ENCODE data around the gene DCDC2C. TPM values are rescaled to one million over a fixed set of nuclear protein-coding genes. Genes with fewer than 3 reads are reported as not detected.

DCDC2C gene
- polyA plus RNA-seq, 1 donor from 2014 or later: not detected

- Histone ChIP-seq H3K4me3 (ENCODE audit: low read length) (no peak overlapping the region), H3K36me3 (ENCODE audit: insufficient read depth, low read length) (no peaks in the 10 kb centered on the region)
- TF ChIP-seq TAF1 (IDR thresholded peaks at IDR 0.05; ENCODE audit: low read depth) (no peak), CTCF (IDR thresholded peaks at IDR 0.05; ENCODE audit: poor library complexity, severe bottlenecking) (no peak), REST (IDR thresholded peaks at IDR 0.05; ENCODE audit: borderline replicate concordance) (no peak), SMC3 (conservative IDR thresholded peaks at IDR 0.05; ENCODE audit: poor library complexity) (no peak), MXI1 (conservative IDR thresholded peaks at IDR 0.05; ENCODE audit: poor library complexity, severe bottlenecking) (no peak), POLR2AphosphoS5 (IDR thresholded peaks at IDR 0.05) (no peak), EP300 (conservative IDR thresholded peaks at IDR 0.05; ENCODE audit: poor library complexity, severe bottlenecking) (no peak), EZH2 (IDR thresholded peaks at IDR 0.05; ENCODE audit: borderline replicate concordance, insufficient read depth, low read length, poor library complexity, severe bottlenecking) (no peak), RAD21 (conservative IDR thresholded peaks at IDR 0.05) (no peak)
These were observed 21.8 kb upstream of the DCDC2C start for GRCh38 chr2:3681625-3682024.

GRCh38 chr2:3682811-3683210 lies 20.6 kb upstream of the DCDC2C start:
- Histone ChIP-seq H4K20me1 (ENCODE audit: insufficient read depth) (no peaks in the 10 kb centered on the region), H2AFZ (ENCODE audit: low read depth, low read length) (no peak overlapping the region), H3K4me3 (ENCODE audit: low read length) (no peak overlapping the region), H3K9me2 (ENCODE audit: insufficient read depth, low read length) (no peaks in the 10 kb centered on the region), H3K36me3 (ENCODE audit: insufficient read depth, low read length) (no peaks in the 10 kb centered on the region), H3F3A (ENCODE audit: insufficient read depth, low read length, poor library complexity, severe bottlenecking) (no peaks in the 10 kb centered on the region), H3K79me2 (replicated peaks; ENCODE audit: insufficient read depth, low read length) (no peaks in the 10 kb centered on the region), H3K27me3 (ENCODE audit: insufficient read depth, low read depth, low read length) (no peaks in the 10 kb centered on the region), H3K9me3 (ENCODE audit: low read length) (no peaks in the 10 kb centered on the region), H3K27ac (ENCODE audit: low read length) (no peak overlapping the region), H3K9ac (ENCODE audit: low read length) (no peak overlapping the region), H3K4me2 (ENCODE audit: low read length) (no peak overlapping the region)
- no peak for TF ChIP-seq EP300 (conservative IDR thresholded peaks at IDR 0.05; ENCODE audit: poor library complexity, severe bottlenecking)
- TF ChIP-seq TAF1 (IDR thresholded peaks at IDR 0.05; ENCODE audit: low read depth): no peak
- TF ChIP-seq POLR2AphosphoS5 (IDR thresholded peaks at IDR 0.05): no peak
- no peak for TF ChIP-seq RAD21 (conservative IDR thresholded peaks at IDR 0.05)
- no peak for TF ChIP-seq CTCF (IDR thresholded peaks at IDR 0.05; ENCODE audit: poor library complexity, severe bottlenecking)
- TF ChIP-seq EZH2 (IDR thresholded peaks at IDR 0.05; ENCODE audit: borderline replicate concordance, insufficient read depth, low read length, poor library complexity, severe bottlenecking): no peak
- no peak for TF ChIP-seq SMC3 (conservative IDR thresholded peaks at IDR 0.05; ENCODE audit: poor library complexity)

More at GRCh38 chr2:3681625-3682024, 21.8 kb upstream of the DCDC2C start:
- Histone ChIP-seq H2AFZ (ENCODE audit: low read depth, low read length) (no peak overlapping the region), H4K20me1 (ENCODE audit: insufficient read depth) (no peaks in the 10 kb centered on the region), H3K27ac (ENCODE audit: low read length) (no peak overlapping the region), H3K9me3 (ENCODE audit: low read length) (no peaks in the 10 kb centered on the region), H3K27me3 (ENCODE audit: insufficient read depth, low read depth, low read length) (no peaks in the 10 kb centered on the region), H3K4me2 (ENCODE audit: low read length) (no peak overlapping the region), H3F3A (ENCODE audit: insufficient read depth, low read length, poor library complexity, severe bottlenecking) (no peaks in the 10 kb centered on the region), H3K79me2 (replicated peaks; ENCODE audit: insufficient read depth, low read length) (no peaks in the 10 kb centered on the region), H3K9me2 (ENCODE audit: insufficient read depth, low read length) (no peaks in the 10 kb centered on the region), H3K9ac (ENCODE audit: low read length) (no peak overlapping the region)
